ENCODE measurements around the gene THRB.

The THRB gene

GRCh38 chr3:24255414-24255813 is 239.2 kb downstream of the THRB start:
- DNase-seq, result no peak

GRCh38 chr3:24254649-24255048 is 240.0 kb downstream of the THRB start:
- DNase-seq, result no peak

DNA sequence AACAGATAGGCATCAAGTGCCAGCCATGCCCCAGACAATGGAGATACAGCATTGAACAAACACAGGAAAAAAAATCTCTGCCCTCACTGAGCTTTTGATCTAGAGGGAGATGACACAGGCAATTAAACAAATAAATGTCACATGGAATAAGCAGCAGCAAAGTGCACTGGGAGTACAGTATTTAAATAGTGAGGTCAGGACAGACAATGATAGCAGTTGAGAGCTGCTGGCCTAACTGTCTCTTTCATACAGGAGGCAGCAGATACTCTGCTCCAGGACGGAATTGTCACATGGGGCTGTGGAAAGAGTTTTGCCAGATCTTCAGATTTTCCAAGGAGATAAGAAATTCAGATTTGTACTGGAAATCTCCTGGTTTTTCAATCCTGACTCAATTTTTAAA is 241.3 kb downstream of the THRB start:
- DNase-seq, result no peak

DNA sequence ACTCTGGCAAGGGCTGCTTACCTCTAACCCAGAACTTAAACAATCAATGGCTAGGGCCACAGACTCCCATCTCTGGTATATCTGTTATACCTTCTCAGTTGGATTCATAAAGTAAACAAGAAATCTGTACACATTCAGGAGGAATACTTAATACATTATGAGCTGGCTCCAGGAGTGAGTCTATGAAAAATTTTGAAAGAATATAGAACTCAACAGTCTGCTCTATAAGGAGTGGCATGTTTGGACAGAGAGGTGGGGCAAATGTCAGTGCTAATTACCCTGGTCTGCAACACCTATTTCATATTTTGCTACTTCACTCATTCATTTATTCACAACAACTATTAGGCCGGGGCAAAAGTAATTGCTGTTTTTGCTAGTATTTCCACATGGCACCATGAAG is 245.1 kb downstream of the THRB start:
- DNase-seq, result no peak

GRCh38 chr3:24245056-24245455 is 249.6 kb downstream of the THRB start:
- DNase-seq, result no peak

DNA sequence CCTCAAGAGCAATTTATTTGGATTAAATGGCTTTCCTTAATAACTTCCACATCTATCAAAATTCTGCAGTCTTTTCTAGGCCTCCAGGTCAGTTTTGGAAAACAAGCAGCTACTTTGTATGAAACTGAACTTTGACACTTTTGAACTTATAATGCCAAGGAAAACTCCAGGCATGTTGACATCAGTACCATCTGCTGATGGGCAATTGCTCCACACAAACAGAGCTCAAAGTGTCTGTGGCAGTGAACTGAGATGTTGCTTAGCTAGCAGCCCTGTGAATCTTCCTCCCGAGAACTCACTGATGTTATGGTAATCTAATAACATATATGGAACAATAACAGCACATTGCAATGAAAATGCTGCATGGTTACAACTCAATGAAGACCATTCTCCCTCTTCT is 250.2 kb downstream of the THRB start:
- DNase-seq, result no peak

GRCh38 chr3:24242012-24242698 is 252.5 kb downstream of the THRB start:
- DNase-seq, result no peak

- DNase-seq, result no peak
These were observed 254.3 kb downstream of the THRB start for GRCh38 chr3:24240306-24240705.

DNA sequence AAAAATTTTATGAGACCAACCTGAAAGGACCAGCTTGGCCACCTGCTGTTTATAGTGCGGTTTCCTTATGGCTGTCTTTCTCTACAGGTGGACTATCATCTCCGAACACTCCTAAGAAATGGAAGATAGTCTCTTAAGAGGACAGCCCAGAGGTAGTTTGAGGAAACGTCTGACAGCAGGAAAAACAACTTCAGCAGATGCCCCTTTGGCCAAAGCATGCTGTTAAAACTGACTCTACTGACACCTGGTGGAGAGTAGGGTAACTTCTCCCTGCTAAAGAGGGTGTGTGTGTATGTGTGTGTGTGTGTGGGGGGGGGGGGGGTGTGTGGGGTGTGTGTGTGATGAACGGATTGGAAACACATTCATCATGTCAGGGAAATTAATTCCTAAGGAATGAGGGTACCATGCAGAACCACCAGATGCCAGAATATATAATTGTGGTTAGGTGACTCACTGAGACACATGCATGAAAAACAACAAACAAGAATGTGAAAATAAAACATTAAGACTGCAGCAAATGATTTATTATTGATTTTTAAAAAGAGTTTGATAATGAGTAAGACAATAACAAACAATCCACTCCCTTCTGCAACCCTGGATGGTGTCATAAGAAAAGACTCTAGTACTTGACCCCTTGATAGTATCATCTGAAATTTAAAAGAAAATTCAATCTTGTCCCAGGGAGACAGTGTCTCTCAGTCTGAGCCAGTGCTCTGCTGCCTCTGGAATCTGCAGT is 256.5 kb downstream of the THRB start:
- DNase-seq, result peak in 1 of 2 experiments; percentile 10

- DNase-seq, result no peak
These were observed 259.5 kb downstream of the THRB start for GRCh38 chr3:24235121-24235520.

DNA sequence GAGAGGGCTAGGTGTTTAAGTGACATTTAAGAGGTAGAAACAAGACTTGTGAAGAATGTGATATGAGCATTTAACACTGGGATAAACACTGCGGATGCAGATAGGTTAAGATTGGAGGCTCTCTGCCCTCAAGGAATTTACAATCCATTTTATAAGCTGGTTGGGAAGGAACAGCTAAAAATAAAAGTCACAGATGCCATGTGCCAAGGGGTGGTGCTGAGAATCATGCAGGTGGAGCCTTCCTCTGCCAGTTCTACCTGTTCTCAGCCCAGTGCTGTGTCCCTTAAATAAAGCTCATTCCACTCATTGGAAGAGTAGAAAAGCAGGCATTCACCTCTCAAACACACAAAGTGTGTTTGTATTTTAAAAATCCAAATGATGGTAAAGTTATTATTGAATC is 261.9 kb downstream of the THRB start:
- no peak for DNase-seq

DNA sequence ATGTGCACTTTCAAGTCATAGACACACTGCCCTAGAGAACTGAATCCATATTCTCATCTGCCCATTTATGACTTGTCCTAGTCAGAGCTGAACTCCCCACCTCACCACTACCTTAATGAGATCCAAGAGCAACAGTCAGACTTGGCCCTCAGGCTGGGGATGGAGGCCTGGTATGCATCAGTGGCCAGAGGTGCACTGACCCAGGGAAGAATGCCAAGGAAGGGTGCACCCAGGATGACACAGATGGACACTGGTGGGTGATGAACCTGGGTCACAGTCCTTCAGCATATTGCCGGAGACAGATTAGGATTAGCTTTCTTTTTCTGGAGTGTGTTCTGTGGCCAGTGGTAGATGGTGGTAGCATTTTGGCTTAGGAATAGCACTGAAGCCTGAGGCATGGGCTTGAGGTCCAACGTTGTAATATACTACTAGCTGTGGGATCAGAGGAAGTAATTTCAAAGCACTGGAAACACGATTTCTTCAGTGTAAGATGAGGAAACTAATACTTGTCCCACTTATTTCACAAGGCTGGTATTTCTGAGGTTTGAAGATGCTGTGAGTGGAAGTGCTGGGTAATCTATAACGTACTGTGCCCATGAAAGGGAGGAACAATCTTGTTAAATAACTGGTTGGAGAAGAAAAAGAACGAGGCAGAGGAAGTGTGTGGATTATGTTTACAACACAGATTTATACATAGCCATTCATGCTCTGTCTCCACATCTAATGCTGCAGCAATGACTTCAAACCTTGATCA is 265.0 kb downstream of the THRB start:
- DNase-seq, result no peak

GRCh38 chr3:24227635-24228034 is 267.0 kb downstream of the THRB start:
- DNase-seq, result no peak

- DNase-seq, result no peak
These were observed 268.3 kb downstream of the THRB start for GRCh38 chr3:24226397-24226796.

DNA sequence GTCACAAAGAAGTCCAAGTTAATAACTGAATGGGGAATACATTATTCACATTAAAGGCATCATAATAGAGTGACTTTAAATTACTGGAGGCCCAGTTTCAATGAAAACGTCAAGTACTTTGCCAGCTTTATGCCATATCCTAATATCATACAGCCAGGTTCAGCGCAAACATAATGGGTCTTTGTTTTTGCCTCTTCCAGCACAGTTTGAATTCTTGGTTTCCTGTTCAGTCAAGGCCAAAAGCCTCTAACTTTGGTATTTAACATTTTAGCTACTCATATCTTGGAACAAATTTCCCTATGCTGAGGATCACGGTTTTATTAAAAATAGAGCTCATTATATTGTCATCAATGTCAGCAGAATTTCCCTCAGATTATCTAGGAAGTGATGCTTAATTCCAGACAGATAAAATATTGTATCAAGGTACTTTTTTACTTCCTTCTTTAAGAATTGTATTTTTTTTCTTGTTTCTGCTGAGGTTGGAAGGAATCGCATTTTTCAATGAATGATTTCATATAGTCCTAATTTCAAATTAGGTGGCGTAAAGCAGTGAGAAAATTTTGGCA is 269.2 kb downstream of the THRB start:
- DNase-seq, result no peak

- no peak for DNase-seq
These were observed 269.8 kb downstream of the THRB start for GRCh38 chr3:24224666-24225384.

DNA sequence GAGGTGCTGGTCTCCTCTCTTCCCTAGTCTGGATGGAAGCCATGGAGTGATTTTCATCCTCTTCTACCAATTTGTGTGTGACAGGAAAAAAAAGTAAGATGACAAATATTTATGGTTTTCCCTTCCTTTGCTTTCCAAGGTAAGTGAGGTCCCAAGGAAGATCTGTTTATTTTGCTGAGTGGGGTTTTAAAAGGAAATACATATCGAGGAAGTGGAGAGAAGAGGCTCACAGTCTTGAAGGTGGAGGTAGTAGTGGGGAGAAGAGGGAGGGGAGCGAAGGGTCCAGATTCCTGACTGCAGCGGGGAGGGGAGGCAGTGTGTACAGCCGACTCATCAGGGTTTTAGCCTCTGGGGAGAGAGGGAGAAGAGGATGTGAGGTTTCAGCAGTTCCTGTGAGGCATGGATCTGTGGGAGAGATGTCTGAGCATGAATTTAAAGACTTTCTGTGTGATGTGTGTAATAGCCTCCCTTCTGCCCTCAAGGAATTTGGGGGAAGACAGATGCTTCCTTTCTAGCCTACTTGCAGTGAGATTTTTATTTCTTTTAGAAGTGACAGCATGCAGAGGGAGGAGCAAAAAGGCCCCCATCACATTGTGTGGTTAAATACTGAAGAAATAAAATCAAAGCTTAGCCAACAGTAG is 272.4 kb downstream of the THRB start:
- no peak for DNase-seq

- no peak for DNase-seq
These were observed 273.6 kb downstream of the THRB start for GRCh38 chr3:24220859-24221657.

DNA sequence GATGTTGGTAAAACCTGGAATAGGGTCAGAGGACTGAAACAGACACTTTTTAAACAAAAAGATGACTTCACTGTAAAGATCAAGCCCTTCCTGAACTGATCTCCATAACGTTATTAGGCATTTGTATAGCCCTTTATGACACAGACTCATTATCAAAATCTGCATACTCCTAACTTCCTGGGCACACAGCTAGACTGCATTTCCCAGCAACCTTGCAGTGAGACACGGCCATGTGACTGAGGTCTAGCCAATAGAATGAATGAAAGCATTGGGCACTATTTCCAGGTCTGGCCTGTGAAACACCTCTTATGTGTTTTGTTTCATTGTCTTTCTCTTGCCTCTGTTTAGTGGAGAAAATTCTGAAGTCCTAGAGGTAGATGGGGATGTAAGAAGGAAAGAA is 279.1 kb downstream of the THRB start:
- no peak for DNase-seq

- DNase-seq, result no peak
These were observed 283.3 kb downstream of the THRB start for GRCh38 chr3:24211381-24211780.

GRCh38 chr3:24202071-24202470 is 292.6 kb downstream of the THRB start:
- DNase-seq, result no peak

- no peak for DNase-seq
These were observed 293.3 kb downstream of the THRB start for GRCh38 chr3:24201301-24201700.

All from NCI-H1930 (cell line).